H1 (cell line): ENCODE results near the gene CHST11. TPM values are rescaled to one million over a fixed set of nuclear protein-coding genes. Genes with fewer than 3 reads are reported as not detected.

ENCODE experiments used
- ATF3 ChIP-seq: IDR thresholded peaks from 2 replicates; pipeline ENCODE4 v1.6.1; 2011; ENCODE audit warnings: low read depth, mild to moderate bottlenecking, low read length; ENCODE audit not compliant: insufficient read depth
- BCL11A ChIP-seq, 2 experiments: IDR thresholded peaks; one replicate each; pipeline ENCODE4 v1.6.1; 2011; ENCODE audit warnings: low read depth in 2 of 2, low read length in 2 of 2, mild to moderate bottlenecking in 2 of 2
- BRCA1 ChIP-seq: IDR thresholded peaks from 2 replicates; pipeline ENCODE4 v1.6.1; 2012; ENCODE audit warnings: low read depth, low read length, improper control_type of control experiment
- CBX5 ChIP-seq: fragments of 300-800, 300-1000 bp; sonication (generic); IDR thresholded peaks from 2 replicates; pipeline ENCODE4 v1.7.1; 2016; ENCODE audit warnings: antibody characterized with exemption, low read length, low read depth
- CEBPB ChIP-seq: IDR thresholded peaks from 2 replicates; pipeline ENCODE4 v1.6.1; 2012; ENCODE audit warnings: low read depth, low read length
- CHD1 ChIP-seq: IDR thresholded peaks from 2 replicates; pipeline ENCODE4 v1.6.1; 2012; ENCODE audit warnings: low read depth, low read length, improper control_type of control experiment
- CREB1 ChIP-seq: IDR thresholded peaks from 2 replicates; pipeline ENCODE4 v1.6.1; 2012; ENCODE audit warnings: inconsistent platforms
- EGR1 ChIP-seq: IDR thresholded peaks from 2 replicates; pipeline ENCODE4 v1.6.1; 2011; ENCODE audit warnings: low read depth, low read length, borderline replicate concordance
- GABPA ChIP-seq: IDR thresholded peaks from 2 replicates; pipeline ENCODE4 v1.6.1; 2011; ENCODE audit warnings: mild to moderate bottlenecking, low read length, moderate library complexity, borderline replicate concordance; ENCODE audit not compliant: insufficient read depth
- GTF2F1 ChIP-seq: IDR thresholded peaks from 2 replicates; pipeline ENCODE4 v1.6.1; 2012; ENCODE audit warnings: low read depth, low read length, improper control_type of control experiment, borderline replicate concordance
- JUND ChIP-seq: IDR thresholded peaks from 2 replicates; pipeline ENCODE4 v1.6.1; 2011; ENCODE audit warnings: mild to moderate bottlenecking, improper control_type of control experiment, low read length
- KDM4A ChIP-seq: IDR thresholded peaks from one replicate; pipeline ENCODE4 v1.7.1; 2012; ENCODE audit warnings: low read depth, mild to moderate bottlenecking, moderate library complexity, low read length, inconsistent platforms; ENCODE audit not compliant: severe bottlenecking
- NRF1 ChIP-seq: IDR thresholded peaks from 2 replicates; pipeline ENCODE4 v1.6.1; 2011; ENCODE audit warnings: mild to moderate bottlenecking, low read depth, low read length, improper control_type of control experiment
- PHF8 ChIP-seq: fragments of 200-600 bp; sonication (generic); conservative IDR thresholded peaks from 2 replicates; pipeline ENCODE4 v1.7.1; 2012; ENCODE audit warnings: low read depth, mild to moderate bottlenecking, inconsistent platforms, low read length, moderate library complexity
- RFX5 ChIP-seq: IDR thresholded peaks from 2 replicates; pipeline ENCODE4 v1.6.1; 2011; ENCODE audit warnings: low read depth, low read length, improper control_type of control experiment, borderline replicate concordance
- RNF2 ChIP-seq: fragments of 200-900, 300-1000 bp; sonication (generic); IDR thresholded peaks from 2 replicates; pipeline ENCODE4 v1.7.1; 2016; ENCODE audit warnings: borderline replicate concordance, low read depth, mild to moderate bottlenecking, antibody characterized with exemption, low read length; ENCODE audit not compliant: poor library complexity, severe bottlenecking; ENCODE audit errors: missing control alignments
- RXRA ChIP-seq: IDR thresholded peaks from 2 replicates; pipeline ENCODE4 v1.6.1; 2011; ENCODE audit warnings: low read depth, mild to moderate bottlenecking, low read length, moderate library complexity; ENCODE audit not compliant: insufficient read depth
- SIN3A ChIP-seq, 2 experiments: IDR thresholded peaks in 1 of 2; conservative IDR thresholded peaks in 1 of 2; 2 replicates each; pipeline ENCODE4 v1.6.1; 2011 to 2012; ENCODE audit warnings: low read length in 2 of 2, improper control_type of control experiment in 1 of 2, low read depth in 1 of 2, mild to moderate bottlenecking in 1 of 2
- SP1 ChIP-seq: IDR thresholded peaks from 2 replicates; pipeline ENCODE4 v1.6.1; 2011; ENCODE audit warnings: low read depth, low read length
- SP2 ChIP-seq: IDR thresholded peaks from 2 replicates; pipeline ENCODE4 v1.6.1; 2012; ENCODE audit warnings: mild to moderate bottlenecking, low read length, inconsistent platforms
- TAF1 ChIP-seq: IDR thresholded peaks from 2 replicates; pipeline ENCODE4 v1.6.1; 2011; ENCODE audit warnings: mild to moderate bottlenecking, low read depth, low read length
- polyA plus RNA-seq, 7 experiments: library from polyadenylated mRNA; depleted of rRNA in 3 of 7; stranded (reverse) in 5 of 7; unstranded in 2 of 7; fragments of >200 nt in 5 of 7; fragments of 200-250 nt in 2 of 7; gene quantifications; 1 replicate in 5 of 7; 2 replicates in 1 of 7; 4 replicates in 1 of 7; pipeline versions ENCODE4 v1.2.1 to v1.2.3, GENCODE V29; 2011 to 2013; ENCODE audit warnings: missing spikeins in 2 of 7, mixed read lengths in 2 of 7
- total RNA-seq: library from RNA; stranded (reverse); fragmentation: NEBNext Ultra II Directional; extraction: Animal tissue kit (Norgen Biotek cat#: 25700); gene quantifications from 2 replicates; pipeline ENCODE4 v1.2.1, GENCODE V29; 2021

The CHST11 gene
- total and polyA plus RNA-seq, 2 of the 8 experiments (the other 6 are each of a cell fraction or from before 2014, with no cell fraction given), result 14.4 to 20.8 TPM

GRCh38 chr12:104456417-104456949 is at the start of gene CHST11 (continued):
- TF ChIP-seq GABPA (no peak), SP2 (no peak), PHF8 (no peak), NRF1 (no peak), BCL11A (IDR thresholded peaks at IDR 0.05; ENCODE audit: low read depth in 2 of 2, low read length in 2 of 2) (no peak), RXRA (no peak), TAF1 (no peak), SIN3A (conservative IDR thresholded peaks at IDR 0.05 in 1 of 2, IDR thresholded peaks at IDR 0.05 in 1 of 2; ENCODE audit: low read depth in 1 of 2, low read length in 2 of 2) (peak; percentile 86 to 95; a peak in 2 of 4 replicates), CBX5 (no peak), ATF3 (no peak), CREB1 (peak; percentile 72), RNF2 (no peak), CEBPB (0 out of 2 replicates have a peak, but pooled peaks have one; percentile 23), KDM4A (no peak), RFX5 (no peak), EGR1 (peak; percentile 91), SP1 (0 out of 2 replicates have a peak, but pooled peaks have one; percentile 44), CHD1 (no peak), JUND (peak; percentile 73; the same call in 1 of the 2 replicates), GTF2F1 (no peak), BRCA1 (peak; percentile 38; the same call in 1 of the 2 replicates)
